Lower lobe of right lung (tissue), 2 donors: ENCODE measurements around the gene GRM5. TPM values are rescaled to one million over a fixed set of nuclear protein-coding genes. Genes with fewer than 3 reads are reported as not detected.
"Not testable (repeated sequence)": the region's sequence is repeated elsewhere in the genome, so short reads cannot be mapped to it uniquely, and the experiment has no call there.

Experiments
- ATAC-seq, 2 donors: fragments of 200-7000 bp; cut with Tn5 transposase; one replicate each; pipeline ENCODE4 v1.9.1; 2020 to 2022; ENCODE audit warnings: mild to moderate bottlenecking in 2 of 2, moderate library complexity in 2 of 2
- DNase-seq: peaks from one replicate; pipeline ENCODE4 v3.0.0-alpha.2; 2020
- H3K27ac ChIP-seq: fragments of 200-600 bp; one replicate; pipeline ENCODE4 v1.8.0; 2022
- H3K27me3 ChIP-seq: fragments of 200-600 bp; one replicate; pipeline ENCODE4 v1.8.0; 2022; ENCODE audit warnings: low read depth
- H3K36me3 ChIP-seq: fragments of 200-600 bp; one replicate; pipeline ENCODE4 v1.8.0; 2022; ENCODE audit warnings: mild to moderate bottlenecking
- H3K4me1 ChIP-seq: fragments of 200-600 bp; one replicate; pipeline ENCODE4 v1.8.0; 2022
- H3K4me3 ChIP-seq: fragments of 200-600 bp; one replicate; pipeline ENCODE4 v1.8.0; 2022; ENCODE audit warnings: mild to moderate bottlenecking
- H3K9me3 ChIP-seq: fragments of 200-600 bp; one replicate; pipeline ENCODE4 v1.8.0; 2022
- CTCF ChIP-seq: fragments of 200-600 bp; IDR thresholded peaks from one replicate; pipeline ENCODE4 v1.8.0; 2022; ENCODE audit warnings: antibody characterized with exemption, mild to moderate bottlenecking
- intact Hi-C: fragments of 100-400 bp; cut with DNase I; formaldehyde crosslinking; loops from one replicate; pipeline ENCODE4 v1.11.0; 2022
- total RNA-seq: library from RNA; stranded (reverse); fragmentation: NEBNext Ultra II Directional; extraction: Animal tissue kit (Norgen Biotek cat#: 25700); gene quantifications from one replicate; pipeline ENCODE4 v1.2.1, GENCODE V29; 2021
- donor health status: DM: no; HTN: yes; CAD: no; lungs with severe emphysema.

The GRM5 gene
- total RNA-seq, 1 donor from 2014 or later, result 0.21 TPM

DNA sequence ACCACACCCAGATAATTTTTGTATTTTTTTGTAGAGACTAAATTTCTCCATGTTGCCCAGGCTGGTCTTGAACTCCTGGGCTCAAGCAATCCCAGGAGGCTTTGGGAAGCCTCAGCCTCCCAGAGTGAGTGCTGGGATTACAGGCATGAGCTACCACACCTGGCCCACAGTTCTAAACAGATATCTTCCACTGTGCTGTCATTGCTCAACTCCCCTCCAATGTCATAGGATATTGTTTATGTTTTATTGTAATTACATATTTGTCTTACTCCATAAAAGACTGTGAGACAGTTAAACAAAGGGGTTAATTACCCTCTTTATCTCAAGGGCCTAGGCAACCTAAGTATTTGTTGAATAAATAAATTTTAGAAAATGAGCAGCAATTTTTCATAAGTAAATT is 204.2 kb downstream of the GRM5 start:
- no peaks in the 10 kb centered on the region for H3K9me3 ChIP-seq
- intact Hi-C loops, result no loop called here
- H3K4me1 ChIP-seq, result no peaks in the 10 kb centered on the region
- no peaks in the 10 kb centered on the region for H3K27me3 ChIP-seq
- no peak for DNase-seq
- no peak overlapping the region for H3K4me3 ChIP-seq
- TF ChIP-seq CTCF, result no peak
- H3K27ac ChIP-seq, result no peak overlapping the region
- H3K36me3 ChIP-seq, result no peaks in the 10 kb centered on the region
- no peak for ATAC-seq

- DNase-seq, H3K4me3 ChIP-seq, H3K9me3 ChIP-seq, ATAC-seq, H3K4me1 ChIP-seq, intact Hi-C loops, H3K27ac ChIP-seq, H3K36me3 ChIP-seq, H3K27me3 ChIP-seq: not testable (repeated sequence)
Measured at GRCh38 chr11:88860431-88860830, 205.4 kb downstream of the GRM5 start.

- ATAC-seq, DNase-seq, H3K9me3 ChIP-seq, H3K36me3 ChIP-seq, H3K27me3 ChIP-seq, H3K4me1 ChIP-seq, H3K27ac ChIP-seq, intact Hi-C loops, H3K4me3 ChIP-seq: not testable (repeated sequence)
Measured at GRCh38 chr11:88853963-88854362, 211.8 kb downstream of the GRM5 start.

DNA sequence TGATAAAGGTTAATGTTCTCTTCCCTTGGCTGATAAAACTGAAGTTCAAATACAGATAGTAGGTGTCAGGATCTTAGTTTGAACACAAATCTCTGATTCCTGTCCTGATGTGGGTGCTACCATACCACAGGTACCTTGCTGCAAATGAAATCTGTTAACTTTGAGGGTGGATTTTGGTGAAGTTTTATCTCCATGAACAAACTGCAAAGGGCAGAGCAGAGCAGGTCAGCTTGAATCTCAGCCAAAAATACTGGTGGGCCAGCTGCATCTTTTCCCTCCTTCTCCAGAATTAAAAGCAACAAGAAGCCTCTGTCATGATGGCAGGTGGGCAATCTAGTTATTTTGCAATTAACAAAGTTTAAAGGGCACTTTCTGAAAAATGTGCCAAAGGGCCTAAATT is 214.2 kb downstream of the GRM5 start:
- DNase-seq, H3K27me3 ChIP-seq, intact Hi-C loops, H3K4me1 ChIP-seq, H3K36me3 ChIP-seq, H3K27ac ChIP-seq, H3K4me3 ChIP-seq, ATAC-seq, H3K9me3 ChIP-seq: not testable (repeated sequence)

DNA sequence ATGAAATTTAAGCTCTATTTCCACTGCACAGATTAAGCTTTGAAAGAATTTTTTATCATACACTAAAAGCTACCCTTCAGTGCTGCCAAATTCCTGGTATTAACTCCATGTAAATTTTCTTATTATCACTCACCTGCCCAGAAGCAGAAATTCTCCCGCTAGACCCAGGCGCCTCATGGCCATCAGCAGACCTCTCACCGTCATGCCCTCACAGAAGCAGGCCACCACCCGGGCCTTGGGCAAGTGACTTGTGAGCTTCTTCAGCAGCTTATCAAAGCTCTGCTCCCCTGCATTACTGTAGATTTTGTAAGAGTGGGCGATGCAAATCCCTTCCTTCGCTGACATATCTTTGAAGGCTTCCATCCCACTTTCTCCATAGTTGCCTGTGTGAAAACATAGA is 216.0 kb downstream of the GRM5 start:
- H3K4me1 ChIP-seq, H3K9me3 ChIP-seq, H3K27me3 ChIP-seq, H3K4me3 ChIP-seq, ATAC-seq, intact Hi-C loops, H3K27ac ChIP-seq, H3K36me3 ChIP-seq, DNase-seq: not testable (repeated sequence)

DNA sequence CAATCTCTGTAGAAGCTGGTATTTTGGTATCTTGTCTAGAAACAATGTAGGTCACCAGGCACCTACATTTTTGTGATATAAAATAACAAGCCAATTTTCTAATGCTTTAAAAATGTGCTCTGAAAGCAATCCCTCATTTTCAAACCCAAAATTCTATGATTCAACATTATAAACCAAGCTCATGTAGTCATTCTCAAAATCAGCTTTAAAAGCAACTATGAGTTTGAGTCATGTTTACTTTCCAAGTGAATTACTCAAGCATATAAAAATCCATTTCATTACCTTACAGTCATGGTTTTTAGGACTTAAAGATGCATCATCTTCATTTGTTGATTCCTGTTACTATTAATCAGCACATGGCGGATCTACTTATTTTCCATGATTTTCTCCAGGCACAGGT is 216.4 kb downstream of the GRM5 start:
- Histone ChIP-seq H3K27me3 (no peaks in the 10 kb centered on the region), H3K27ac (no peak overlapping the region), H3K9me3 (no peaks in the 10 kb centered on the region), H3K36me3 (no peaks in the 10 kb centered on the region), H3K4me1 (no peaks in the 10 kb centered on the region), H3K4me3 (no peak overlapping the region)
- intact Hi-C loops, result no loop called here
- TF ChIP-seq CTCF, result no peak
- DNase-seq (no peak), ATAC-seq (no peak)

DNA sequence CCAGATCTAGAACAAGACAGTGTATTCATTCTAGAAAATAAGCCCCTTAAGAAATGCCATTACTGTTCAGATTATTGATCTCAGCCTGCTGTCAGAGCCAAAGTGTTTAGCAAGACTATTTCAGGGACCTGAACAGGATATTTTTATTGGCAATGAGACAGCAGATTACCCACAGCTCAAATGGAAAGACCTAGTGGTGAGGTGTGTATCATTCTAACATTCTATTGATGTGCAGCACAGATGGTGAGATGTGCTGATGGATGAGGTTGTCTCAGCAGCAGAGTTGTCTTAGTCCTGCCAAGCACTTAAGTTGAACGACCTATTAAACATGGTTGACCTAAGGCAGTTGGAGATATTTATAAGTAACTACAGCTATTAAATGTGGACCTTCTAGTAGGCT is 219.5 kb downstream of the GRM5 start:
- not testable (repeated sequence) for ATAC-seq

GRCh38 chr11:88844941-88845340 is 220.8 kb downstream of the GRM5 start:
- H3K27me3 ChIP-seq, H3K4me1 ChIP-seq, H3K4me3 ChIP-seq, ATAC-seq, DNase-seq, H3K36me3 ChIP-seq, intact Hi-C loops, H3K27ac ChIP-seq, H3K9me3 ChIP-seq: not testable (repeated sequence)

More for the DNA sequence above, 219.5 kb downstream of the GRM5 start:
- H3K27ac ChIP-seq, DNase-seq, H3K4me3 ChIP-seq, H3K36me3 ChIP-seq, intact Hi-C loops, H3K9me3 ChIP-seq, H3K27me3 ChIP-seq, H3K4me1 ChIP-seq: not testable (repeated sequence)

GRCh38 chr11:88843766-88844426 is 221.9 kb downstream of the GRM5 start:
- H3K9me3 ChIP-seq, H3K27me3 ChIP-seq, H3K27ac ChIP-seq, intact Hi-C loops, H3K36me3 ChIP-seq, ATAC-seq, DNase-seq, H3K4me1 ChIP-seq, H3K4me3 ChIP-seq: not testable (repeated sequence)

DNA sequence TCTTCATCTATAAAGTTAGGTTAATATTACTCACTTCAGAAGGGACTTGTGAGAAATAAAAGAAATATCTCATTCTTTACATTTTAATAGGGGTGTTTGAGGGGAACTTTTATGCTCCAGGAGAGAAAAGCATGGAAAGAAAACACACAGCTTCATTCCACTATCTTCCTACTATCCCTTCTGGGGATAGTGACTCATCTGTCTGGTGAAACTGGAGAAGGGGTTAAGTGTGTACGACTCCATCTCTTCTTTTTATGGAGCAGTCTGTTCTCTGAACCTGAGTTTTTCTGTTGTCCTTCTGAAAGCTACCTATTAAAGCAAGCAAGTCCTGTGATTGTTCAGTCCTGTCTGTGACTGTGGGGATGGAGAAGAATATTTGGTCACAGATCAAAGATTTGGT is 227.6 kb downstream of the GRM5 start:
- H3K9me3 ChIP-seq, ATAC-seq, H3K27ac ChIP-seq: not testable (repeated sequence)

GRCh38 chr11:88835709-88836108 is 230.1 kb downstream of the GRM5 start:
- H3K4me1 ChIP-seq, ATAC-seq, H3K27me3 ChIP-seq, H3K36me3 ChIP-seq, H3K4me3 ChIP-seq, DNase-seq, intact Hi-C loops, H3K27ac ChIP-seq, H3K9me3 ChIP-seq: not testable (repeated sequence)

More for the DNA sequence above, 227.6 kb downstream of the GRM5 start:
- H3K36me3 ChIP-seq, H3K4me3 ChIP-seq, intact Hi-C loops, DNase-seq, H3K4me1 ChIP-seq, H3K27me3 ChIP-seq: not testable (repeated sequence)
